ENCODE measurements around the gene GSG1L. TPM values are rescaled to one million over a fixed set of nuclear protein-coding genes. Genes with fewer than 3 reads are reported as not detected.

Gene GSG1L
- polyA plus RNA-seq, 3 donors, result 0.41 to 0.91 (median 0.50) TPM

DNA sequence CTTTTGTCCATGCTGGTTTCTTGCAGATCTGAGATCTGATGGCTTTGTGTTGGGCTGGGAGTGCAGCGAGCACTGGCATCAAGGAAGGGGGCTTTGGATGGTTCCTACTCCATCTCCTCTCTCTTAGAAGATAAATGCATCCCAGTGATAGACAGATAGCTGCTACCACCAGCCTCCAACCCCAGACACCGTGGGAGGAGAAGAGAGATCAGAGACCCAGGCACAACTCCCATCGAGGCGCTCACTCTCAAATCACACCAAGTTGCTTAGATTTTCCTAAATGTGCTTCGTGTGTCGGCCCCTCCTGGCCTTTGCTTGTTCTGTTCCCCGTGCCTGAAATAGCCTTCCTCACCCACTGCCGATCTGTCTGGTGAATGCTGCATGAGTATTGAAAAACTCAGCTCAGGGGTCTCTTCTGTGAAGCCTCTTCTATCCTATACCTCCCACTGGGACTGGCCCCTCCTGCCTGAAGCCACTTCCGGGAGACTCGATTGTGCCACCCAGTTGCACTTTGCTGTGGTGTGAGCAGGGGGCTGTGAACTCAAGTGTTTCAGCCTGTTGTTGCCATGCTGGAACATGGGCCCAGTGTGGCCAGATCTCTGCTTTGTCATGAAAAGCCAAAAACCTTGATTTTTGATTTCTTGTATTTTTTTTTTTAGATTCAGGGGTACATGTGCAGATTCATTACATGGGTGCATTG lies 242.7 kb downstream of the GSG1L start:
- DNase-seq, result no peak

DNA sequence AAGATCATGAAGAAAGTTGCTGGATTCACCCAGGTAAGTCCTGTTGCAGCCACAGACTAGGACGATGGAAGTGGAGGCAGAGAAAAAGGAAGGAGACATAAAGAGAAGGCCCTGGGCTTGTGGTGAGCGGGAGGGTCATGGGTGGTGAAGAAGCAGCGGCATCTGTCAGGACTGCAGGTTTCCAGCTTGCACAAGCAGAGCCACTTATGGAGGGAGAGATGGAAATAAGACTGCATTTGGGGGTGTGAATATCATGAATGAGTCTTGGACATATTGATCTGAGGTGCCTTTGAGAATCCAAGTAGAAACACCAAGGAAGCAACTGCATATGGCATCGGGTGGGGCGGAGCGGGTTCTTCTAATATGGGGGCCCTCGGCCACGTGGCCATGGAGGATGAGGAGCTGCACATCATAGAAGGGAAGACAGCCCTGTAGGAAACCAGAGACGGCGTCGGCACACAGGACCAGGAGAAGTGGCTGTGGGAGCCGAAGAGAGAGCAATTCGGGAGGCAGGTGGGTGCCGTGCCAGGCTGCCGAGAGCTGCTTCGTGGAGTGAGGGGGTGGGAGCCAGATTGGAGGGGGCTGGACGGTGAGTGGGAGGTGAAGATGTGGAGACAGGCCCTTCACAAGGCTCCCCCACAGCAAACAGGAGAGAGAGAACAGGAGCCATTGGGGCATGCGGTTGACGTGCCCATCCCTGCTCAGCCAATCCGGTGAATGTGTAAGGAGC lies 243.5 kb downstream of the GSG1L start:
- DNase-seq, result no peak

DNA sequence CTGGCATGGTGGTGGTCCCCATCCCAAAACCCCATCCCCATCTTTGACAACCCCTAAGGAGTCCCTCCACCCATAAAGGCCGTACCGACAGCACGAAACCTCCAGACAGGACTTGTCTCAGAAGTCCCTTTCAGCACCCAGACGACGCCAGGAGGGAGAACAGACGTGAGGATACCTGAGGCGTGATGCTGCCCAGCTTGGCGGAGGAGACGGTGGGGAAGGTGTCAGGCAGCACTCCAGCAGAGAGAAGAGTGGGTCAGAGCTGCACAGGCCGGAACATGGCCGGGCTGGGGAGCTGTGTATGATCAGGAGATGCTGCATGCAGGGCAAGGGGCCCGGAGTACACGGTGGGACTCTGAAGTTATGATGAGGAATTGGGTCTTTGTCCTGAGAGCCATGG lies 244.2 kb downstream of the GSG1L start:
- no peak for DNase-seq

DNA sequence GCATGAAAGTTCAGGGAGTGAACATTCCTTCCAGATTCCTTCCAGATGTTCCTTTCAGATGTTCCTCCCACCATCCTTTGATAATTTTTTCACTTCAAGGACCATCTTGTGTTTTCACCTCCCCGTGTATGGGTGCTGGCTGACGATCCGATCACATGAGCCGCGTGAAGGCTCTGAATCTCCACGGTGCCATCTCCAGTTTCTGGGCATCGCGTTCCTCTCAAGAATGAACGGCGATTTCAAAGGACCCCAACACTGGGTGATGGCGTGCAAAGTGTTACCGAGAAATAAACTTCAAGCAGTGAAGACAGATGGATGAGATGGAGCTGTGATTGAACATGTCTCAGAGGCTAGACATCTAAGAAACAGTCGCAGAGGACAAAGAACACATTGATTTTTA lies 245.3 kb downstream of the GSG1L start:
- DNase-seq, result no peak

DNA sequence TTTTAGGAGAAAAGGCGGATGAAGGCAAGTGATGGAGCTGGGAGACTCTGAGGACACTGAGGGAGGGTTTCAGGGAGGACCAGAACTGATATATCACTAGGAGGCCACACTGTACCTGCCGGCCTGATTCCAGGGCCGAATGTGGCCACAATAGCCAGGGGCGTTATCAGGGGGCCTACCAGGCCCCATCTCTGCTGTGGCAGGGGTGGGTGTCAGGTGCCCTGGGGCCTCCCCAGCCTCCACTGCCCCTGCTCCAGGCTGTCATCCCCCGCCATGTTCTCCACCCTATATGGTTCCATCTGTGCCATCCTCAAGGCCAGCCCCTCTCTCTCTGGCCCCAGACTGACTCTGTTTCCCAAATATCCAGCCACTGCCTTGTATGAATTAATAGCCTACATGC lies 246.5 kb downstream of the GSG1L start:
- no peak for DNase-seq

DNA sequence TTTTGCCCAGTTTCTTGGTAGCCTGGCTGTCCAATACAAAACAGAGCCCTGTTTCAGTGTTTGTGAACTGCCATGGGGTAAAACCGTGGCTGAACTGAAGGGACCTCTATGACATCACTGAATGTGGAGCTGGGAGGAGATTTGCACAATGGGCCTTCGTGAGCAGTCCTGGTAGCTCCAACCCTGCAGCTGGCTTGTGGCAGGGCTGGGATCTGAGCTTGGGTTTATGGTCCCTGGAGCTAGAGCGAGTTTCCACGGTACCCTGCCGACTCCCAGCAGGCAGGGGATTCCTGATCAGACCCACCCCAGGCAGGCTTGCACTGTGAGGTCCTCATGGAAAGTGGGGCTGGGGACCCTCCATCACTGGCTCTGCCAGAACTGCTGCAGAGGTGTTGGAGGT lies 247.0 kb downstream of the GSG1L start:
- DNase-seq, result no peak

DNA sequence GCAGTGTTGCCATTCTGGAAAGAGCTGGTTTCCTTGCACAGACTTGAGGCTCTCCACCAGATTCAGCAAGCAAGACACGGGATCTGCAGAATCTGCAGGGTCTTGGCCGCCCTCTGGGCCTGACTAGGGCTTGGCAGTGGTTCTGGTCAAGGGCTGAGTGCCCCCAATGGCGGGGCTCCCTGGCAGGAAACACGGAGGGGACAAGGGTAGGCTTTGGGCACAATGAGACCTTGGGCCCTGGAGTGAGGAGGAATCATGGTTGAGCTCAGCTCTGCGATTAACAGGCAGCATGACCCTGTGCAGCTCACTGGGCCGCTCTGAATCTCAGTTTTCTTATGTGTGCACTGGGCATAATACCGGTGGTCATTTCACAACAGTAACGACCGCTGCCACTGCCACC lies 249.9 kb downstream of the GSG1L start:
- no peak for DNase-seq

DNA sequence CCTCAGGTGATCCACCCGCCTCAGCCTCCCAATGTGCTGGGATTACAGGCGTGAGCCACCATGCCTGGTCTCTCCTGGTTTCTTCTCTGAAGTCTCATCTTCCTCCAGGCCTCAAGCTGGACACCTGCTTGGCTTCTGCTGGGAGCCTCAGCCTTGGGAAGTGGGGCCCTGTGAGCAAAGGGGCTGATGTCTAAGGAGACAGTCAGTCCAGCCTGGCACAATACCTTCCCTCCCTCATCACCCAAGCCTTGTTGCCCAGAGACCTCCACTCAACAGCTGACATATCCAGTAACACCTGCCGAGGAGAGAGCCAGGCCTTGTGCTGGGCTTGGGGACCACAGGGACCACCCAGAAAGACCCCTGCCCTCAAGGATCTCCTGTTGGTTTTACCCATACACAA lies 251.6 kb downstream of the GSG1L start:
- no peak for DNase-seq

DNA sequence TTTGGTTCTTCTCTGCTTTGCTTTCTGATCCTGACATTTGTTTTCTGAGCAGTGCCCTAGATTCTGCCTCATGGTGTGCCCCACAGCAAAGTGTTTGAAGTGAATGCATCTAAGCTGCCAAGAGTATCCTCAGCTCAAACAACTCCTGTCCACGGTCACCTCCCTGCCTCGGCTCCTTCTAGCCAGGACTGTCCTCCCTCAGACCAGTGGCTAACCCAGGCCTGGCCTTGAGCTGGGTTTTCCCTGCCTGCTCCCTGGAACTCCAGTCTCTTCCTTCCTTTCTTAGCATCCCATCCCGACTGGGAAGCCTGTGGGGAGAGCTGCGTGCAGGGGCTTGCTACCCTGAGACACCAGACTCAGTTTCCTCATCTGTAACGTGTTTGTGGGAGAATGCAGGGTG lies 256.5 kb downstream of the GSG1L start:
- DNase-seq, result no peak

DNA sequence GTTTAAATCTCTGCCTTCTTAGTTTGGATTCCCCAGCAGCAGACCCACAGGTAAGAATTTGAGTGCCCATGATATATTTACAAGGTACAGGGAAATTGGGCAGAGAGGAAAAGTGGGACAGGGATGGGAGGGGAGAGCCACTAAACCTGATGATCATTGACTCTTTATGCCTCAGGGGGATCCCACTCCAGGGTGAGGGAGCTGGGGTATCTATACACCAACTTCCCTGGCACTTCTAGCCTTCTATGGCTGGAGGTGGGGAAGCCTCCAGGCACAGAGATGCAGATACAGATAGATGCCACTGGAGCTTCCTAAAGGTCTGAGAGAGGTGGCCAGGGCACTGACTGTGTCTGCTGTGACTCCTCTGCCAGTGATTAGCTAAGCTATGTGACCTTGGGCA lies 257.1 kb downstream of the GSG1L start:
- no peak for DNase-seq

DNA sequence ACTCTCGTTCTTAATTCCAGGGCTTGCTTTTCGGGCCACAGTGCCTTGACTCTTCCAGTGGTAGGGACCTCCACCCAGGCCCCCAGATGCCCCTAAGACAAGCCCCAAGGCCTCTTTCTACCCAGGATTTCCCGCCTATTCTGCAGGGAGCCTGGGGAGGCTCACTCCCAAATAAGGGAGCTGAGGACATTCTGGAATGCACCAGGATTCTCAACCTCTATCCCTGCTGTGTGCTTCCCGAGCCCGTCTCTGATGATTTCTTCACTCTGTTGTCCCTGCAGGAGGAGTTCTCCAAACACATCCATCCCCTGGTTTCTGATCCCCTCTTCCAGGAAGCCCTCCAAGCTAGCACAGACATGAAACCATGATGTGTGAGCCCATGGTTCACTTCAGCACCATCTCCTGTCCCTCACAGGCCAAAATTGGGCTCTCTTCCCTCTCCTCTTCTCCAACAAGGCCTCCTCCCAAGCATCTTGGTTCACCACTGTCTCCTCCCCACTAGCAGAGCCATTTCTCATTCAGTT lies 257.6 kb downstream of the GSG1L start:
- DNase-seq, result no peak

DNA sequence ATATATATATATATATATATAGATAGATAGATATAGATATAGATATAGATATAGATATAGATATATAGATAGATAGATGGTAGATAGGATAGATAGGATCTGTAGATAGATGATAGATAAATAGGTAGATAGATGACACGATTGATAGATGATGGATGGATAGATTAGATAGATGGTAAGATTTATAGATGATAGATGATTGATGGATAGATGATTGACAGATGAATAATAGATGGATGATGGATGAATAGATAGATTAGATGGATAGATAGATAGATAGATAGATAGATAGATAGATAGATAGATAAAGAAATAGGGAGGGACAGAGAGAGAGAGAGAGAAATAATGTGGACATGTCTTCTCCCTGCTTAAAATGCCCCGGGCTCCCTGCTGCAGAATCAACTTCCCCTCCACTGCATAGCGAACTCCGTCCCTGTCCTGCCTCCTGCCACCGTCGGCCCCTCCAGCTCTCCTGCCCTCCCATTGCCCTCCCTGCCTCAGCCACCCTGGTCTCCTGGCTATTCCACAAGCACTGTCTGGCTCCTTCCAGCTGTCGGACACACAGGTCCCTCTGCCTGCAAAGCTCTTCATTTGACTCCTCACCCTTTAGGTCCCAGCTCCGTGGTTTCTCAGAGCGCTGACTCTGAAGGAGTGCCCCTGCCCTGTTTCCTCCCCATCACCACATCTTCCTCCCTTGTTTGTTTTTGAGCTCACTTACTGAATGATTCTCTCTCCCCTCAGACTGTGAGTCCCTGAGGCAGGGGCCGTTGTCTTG lies 259.6 kb downstream of the GSG1L start:
- no peak for DNase-seq

DNA sequence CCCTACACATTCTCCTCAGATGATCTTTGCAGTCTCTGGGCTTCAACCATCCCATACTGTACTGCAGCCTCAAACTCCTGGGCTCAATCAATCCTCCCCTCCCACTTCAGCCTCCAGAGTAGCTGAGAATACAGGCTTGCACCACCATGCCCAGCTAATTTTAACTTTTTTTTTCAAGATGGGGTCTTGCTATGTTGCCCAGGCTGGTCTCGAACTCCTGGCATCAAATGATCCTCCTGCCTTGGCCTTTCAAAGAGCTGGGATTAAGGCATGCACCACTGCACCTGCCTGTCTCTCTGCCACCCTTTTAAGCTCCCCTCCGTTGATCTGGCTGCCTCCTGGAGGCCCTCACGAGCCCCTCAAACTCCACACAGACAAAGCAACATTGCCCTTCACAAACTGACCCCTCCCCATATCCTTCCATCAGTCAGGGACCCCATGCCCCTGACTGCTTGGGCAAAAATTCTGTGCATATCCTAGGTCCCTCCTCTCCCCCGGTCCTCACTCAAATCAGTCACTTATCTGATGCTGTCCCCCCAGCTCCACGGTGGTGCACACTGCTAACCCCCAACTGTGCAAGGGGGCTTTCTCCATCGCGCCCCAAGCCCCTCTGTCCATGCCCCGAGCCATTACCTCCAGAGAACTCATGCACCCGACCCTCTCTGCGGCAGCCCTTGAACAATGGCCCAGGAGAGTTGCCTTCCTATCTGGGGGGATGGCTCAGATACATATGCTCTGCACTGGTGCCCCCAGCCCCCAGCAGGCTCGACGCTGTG lies 260.7 kb downstream of the GSG1L start:
- DNase-seq, result no peak

DNA sequence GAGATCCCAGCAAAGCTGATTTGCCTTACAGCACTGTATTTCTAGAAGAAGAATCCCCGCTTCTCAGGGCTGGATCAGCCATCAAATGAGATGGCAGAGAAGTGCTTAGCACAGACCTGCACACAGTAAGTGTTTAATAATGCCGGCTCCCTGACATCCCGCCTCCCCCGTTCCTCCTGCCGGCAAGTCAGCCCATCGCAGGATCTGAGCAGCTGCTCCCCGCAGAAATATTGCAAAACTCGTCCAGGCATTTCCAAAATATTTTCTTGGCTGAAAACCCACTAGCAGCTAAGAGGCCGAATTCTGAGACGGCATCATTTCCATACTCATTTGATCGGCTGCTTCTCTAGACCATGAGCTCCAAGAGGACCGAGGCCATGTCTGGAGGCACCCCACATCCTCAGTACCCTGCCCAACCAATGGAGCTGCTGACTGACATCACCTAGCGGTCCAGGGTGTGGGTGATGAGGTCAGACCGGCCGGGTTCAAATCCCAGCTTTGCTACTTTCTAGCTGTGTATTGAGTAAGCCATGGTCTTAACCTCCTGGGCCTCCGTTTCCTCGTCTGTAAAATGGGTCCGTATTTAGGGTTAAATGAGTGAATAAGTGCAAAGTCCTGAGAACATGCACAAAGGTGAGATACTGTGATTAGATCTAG lies 262.1 kb downstream of the GSG1L start:
- no peak for DNase-seq

DNA sequence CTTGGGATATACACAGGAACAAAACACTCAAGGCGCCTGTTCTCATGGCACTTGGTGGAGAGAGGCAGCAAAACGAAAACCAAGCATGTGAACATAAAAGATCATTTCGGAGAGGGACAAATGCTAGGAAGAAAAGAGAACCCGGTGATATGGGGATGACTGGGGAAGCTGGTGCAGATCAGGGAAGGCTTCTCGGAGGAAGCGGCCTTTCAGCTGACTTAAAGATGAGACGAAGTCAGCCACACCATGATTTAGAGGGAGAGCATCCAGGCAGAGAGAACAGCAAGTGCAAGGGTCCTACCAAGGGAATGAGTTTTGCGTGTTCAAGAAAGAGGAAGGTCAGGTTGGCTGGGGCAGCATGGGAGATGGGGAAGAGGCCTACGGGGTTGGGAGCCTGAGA lies 262.7 kb downstream of the GSG1L start:
- DNase-seq, result no peak

DNA sequence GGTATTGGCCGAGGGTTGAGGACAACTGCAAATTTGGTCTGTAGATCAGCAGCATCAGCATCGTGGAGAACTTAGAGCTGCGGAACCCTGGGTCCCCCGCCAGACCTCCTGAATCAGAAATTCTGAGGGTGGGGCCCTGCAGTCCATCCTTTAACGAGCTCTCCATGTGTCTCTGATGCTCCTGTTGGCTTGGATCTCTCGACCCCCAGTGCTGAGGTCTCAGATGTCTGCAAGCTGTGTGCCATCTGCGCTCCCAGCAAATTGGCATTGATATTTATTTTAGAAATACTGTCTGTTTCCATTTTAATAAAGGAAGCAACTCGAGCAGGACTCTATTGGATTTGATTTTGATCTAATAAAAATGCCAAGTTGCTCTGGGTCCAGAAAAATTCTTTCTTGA lies 263.6 kb downstream of the GSG1L start:
- DNase-seq, result no peak

DNA sequence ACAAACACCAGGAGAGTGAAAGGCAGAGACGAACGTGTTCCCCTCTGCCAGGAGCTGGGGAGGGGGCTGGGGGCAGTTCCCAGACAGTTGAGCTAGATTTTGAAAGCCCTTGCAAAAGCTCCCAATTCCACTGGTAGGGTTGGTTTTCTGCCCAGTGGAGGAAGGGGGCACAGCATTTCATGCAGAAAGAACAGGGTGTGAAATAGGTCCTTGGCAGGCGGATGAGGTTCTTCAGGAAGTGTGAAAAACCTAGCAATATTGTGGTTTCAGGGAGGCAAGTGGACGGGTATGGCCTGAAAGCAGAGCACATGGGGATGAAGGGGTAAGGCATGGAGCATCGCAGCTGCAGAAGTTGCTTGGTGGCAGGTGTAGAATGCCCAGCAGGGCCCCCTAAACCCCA lies 265.3 kb downstream of the GSG1L start:
- DNase-seq, result no peak

DNA sequence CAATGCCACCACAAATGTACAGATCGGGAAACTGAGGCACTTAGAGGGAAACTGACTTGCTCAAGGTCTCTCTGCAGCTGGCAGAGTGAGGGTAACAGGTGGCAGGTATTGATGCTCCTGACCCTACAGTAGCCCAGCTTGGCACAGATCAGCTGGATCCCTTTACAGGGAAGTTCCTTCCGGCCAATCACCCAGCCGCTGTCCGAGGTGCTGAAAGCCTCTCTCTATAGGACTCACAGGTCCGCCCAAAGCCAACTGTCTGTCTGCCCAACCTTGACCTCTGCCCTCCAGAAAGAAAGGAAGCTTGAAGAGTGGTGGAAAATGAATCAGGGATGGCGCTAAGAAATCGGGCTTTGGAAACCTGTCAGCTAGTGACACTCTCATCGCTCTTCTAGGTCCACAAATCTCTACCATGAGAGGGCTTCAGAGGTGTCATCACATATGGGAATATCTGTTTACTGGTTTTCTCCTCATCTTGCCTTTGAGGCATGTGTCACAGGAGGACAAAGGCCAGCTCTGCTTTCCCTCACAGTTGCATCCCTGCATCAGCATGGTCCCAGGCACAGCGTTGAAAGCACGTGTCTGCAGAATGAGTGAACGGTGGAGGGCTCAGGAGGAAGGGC lies 267.4 kb downstream of the GSG1L start:
- peak; percentile 61 for DNase-seq

DNA sequence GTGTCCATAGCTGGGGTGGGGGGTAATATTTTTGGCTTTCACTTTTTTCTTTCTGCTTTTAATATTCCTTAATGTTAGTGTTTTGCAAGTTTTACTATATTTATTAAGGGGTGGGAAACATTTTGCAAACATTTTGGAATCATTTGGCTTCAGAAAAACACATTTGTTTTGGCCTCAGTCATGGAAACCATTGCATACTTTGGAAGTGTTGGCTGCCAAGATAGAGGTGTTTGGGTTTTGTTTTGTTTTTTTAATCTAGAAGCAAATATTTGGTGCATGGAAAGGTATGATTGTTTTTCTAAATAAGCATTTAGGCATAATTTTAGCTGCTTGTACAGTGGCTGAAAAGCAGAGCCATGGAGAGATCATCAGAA lies 270.3 kb downstream of the GSG1L start:
- no peak for DNase-seq

DNA sequence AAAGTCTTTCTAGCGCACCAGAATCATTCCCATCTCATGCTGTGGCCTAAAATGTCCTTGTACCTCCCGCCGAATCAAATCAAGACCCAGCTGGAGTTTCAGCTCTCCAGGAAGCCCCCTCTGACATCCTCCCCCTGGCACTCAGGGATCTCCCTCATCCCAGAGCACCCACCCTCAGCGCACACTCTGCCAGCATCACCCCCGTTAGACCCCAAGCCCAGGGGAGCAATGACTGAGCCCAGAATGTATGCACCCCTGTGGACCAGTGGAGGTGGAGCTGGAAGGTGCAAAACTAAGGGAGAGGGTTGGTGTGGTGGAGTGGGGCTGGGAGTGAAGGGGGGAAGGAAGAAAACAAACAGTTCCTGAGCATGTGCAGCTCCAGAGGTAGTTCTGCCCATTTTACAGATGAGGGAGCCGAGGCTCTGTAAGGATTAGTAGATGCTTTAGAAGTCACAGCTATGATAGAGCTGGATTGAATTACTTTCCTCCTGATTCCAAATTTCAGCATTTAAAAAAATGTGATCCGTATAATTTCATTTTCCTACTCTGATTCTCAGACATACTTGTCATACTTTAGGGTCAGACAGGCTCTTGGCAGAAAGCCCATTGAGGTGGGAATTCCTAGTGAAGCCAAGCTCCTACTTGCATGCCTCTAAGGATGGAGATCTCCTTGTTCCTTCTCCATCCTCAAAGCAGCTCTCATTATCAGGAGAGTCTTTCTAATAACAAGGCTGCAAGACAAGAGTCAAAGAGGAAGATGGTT lies 270.8 kb downstream of the GSG1L start:
- no peak for DNase-seq

Measured in renal pelvis (tissue), 4 donors.